NCI-H1092 treated with DMSO at 0.1 percent for 48 hours (cell line): ENCODE data around the gene PGC.
"Not testable (repeated sequence)": the region's sequence is repeated elsewhere in the genome, so short reads cannot be mapped to it uniquely, and the experiment has no call there.

Experiments
- DNase-seq: peaks from one replicate; lab custom pipeline; 2025; lab: John Stamatoyannopoulos, UW

The PGC gene

DNA sequence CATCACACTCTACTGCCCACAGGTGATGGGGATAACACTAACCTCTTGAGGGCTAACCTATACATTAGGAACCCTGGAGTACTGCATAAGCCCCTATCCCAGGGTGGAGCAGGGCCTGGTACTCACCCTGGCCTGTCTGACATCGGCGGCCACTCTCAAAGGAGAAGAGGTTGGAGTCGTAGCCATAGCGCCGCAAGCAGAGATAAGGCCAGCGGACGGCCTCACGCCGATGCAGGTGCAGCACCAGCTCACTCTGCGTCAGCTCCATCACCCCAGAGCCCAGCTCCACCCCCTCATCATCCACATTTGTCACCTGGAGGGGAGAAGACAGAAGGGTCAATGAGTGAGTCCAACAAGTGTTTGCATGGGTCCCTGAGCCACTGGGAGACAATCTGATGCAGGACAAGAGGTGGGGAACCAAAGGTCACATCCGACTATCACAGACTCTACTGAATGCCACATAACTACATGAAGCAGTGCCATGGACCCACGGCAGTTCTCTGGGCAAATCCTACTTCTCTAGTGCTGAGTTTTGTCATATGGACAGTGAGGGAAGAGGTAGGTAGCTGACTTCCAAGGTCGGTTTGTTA, 28.2 kb upstream of the PGC start:
- DNase-seq: no peak

GRCh38 chr6:41774841-41775240, 27.6 kb upstream of the PGC start:
- no peak for DNase-seq

DNA sequence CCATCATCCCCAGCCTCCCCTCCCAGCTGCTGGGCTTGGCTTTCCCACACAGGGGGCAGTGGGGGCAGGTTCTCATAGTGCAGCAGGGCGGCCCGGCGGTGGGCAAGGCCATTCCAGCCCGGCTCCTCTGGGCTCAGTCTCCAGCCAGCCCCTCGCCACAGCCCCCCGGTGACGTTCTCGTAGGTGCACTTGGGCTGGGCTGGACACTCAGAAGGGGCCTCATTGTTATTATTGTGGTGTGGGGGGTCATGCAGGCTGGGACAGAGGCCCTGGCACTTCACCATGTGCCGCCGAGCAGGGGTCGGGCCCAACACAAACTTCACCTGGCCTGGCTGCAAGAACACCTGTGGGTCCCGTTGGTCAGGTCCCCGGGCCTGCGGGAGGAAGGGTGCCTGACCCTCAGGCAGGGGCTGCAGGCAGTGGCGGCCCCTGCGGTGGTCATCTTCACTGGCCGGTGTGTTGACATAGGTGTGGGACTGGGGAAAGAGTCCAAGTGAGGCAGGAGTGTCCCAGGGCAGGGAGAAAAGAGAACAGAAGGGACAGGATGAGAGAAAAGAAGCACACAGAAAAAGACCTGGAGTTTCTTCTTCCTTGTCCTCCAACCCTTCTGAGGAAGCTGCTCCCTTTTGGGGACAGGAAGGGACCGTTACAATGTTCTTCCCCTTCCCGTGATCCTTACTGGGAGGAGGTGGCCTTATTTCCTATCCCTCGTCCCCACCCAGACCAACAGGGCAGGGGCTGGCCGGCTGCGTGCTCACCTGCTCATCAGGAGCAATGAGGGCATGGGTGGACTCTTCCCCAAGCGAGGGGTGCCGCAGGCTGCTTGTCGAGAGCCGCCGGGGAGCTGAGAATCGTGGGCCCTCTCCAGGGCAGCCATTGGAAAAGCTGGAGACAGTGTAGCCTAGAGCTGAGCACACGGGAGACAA, 24.1 kb upstream of the PGC start:
- no peak for DNase-seq

GRCh38 chr6:41770381-41771057, 23.3 kb upstream of the PGC start:
- DNase-seq: no peak

DNA sequence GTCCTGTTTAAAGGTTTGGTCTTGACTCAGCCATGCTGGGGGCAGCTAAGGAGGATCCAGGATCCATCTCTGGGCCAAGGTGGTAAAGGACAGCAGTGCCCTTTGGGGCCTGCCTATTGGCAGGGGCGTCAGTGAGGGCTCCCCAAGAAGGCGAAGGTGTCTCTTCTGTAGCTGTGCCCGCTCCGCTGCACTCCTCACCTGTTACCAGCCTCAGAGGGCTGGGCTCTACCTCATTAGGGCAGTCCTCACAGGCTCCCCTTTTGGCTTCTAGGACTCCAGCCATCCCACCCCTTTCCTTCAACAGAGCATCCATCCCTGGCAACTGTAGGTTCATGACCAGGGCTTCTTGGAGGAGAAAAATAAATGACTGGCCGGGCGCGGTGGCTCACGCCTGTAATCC, 22.2 kb upstream of the PGC start:
- DNase-seq: no peak

DNA sequence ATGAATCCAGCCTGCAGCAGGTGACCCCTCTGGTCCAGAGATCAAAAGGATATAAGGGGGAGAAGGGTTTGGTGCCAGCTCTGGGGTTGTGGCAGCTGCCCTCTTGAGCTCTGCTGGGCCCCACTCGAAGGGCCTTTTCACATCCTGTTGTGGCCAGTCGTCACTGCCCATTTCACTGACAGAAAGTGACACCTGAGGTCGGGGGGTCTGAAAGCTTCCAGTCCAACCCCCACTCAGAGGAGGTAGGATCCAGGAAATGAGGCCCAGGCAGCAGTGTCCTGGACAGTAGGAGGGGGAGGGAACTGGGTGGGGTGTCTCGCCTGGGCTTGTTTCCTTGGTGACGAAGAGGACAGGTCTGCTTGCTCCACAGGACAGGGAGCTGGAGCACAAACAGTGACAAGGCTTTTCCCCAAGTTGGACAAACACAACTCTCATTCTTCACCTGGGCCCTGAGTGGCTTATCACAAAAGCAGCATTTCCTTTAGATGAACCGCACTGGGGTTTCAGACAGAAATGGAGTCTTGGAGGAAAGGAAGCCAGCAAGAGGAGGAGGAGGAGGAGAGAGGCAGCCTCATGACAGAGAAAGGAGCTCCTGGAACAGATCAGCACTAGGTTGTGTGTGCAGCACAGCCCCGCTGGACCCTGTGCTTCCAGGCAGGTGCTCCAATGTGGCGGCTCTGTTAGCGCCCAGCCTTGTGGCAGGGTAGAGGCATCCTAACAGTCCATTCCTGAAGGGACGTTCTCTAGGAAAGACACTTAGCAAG, 21.5 kb upstream of the PGC start:
- DNase-seq: no peak

DNA sequence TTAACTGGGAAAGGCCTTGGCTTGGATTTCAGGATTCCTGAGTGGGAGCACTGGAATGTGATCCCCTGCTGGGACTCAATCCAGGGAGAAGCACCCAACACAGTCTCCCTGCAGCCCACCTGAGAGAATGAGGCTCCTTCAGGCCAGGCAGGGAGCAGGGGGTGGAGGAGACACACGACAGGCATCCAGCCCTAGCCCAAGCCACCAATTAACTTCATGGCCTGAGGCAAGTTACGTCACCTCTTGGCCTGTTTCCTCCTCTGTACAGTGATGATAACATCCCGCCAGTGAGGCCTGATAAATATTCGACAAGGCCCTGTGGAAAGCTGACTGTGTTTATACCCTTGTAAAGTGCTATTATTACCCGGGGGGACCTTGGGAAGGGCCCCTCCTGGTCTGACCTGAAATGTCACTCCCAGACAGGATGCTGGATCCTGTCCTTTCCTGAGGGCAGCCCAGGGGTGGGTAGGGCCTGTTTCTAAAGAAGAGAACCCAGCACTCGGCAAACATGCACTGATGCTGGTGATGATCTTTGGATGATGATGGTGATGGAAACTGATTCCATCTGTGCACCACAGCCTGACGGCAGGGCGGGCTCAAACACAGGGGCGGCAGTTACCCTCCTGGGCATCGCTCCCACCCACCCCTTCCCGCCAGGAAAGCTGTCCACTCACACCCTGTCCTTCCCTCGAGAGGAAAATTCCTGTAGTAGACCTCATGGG, 20.1 kb upstream of the PGC start:
- DNase-seq: no peak

- DNase-seq: not testable (repeated sequence)
Measured at GRCh38 chr6:41766043-41766664, 19.0 kb upstream of the PGC start.

GRCh38 chr6:41763470-41763869, 16.3 kb upstream of the PGC start:
- no peak for DNase-seq

DNA sequence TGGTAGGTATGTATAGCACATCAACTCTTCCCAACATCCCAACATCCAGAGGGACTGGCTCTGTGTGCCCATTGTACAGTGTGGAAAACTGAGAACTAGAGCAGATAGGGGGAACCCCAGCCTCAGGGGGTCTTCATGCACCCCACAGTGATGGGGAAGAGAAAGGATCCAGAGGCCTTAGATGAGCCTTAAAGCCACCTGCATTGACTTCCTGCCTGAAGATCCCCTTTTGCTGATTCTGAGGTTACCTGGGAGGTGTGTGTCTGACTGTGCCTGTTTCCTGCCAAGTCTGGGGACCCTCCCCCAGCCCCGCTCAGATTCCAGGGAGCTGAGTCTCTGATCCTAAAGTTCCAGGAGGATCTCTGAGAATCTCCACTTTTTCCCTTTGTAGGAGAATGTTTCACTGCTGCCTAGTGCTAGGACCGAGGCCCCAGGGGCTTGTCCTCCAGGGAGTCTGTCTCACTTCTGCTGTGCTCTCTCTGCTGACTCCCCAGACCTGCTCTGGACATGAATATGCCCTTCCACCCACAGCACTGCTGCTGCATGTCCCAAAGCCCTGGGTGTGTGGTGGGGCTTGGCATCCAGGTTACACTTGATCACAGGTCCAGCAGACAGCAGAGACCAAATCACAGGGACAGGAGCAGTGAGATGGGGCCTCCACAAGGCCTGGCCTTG, 12.8 kb upstream of the PGC start:
- no peak for DNase-seq

- no peak for DNase-seq
Measured at GRCh38 chr6:41759106-41759904, 12.1 kb upstream of the PGC start.

DNA sequence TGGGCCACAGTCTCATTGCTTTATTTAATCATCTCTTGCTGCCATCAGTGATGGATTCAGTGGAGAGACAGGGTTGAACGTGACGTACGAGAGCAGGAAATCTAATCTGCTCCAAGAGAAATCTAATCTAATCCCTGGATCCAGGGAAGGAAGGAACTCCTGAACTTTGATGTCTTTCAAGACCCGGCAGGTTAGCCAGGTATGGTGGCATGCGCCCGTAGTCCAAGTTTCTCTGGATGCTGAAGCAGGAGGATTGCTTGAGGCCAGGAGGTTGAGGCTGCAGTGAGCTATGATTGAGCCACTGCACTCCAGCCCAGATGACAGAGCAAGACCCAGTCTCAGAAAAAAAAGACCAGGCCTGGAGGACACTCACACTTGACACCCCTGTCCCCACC, 11.4 kb upstream of the PGC start:
- DNase-seq: no peak

- no peak for DNase-seq
Measured at GRCh38 chr6:41757931-41758640, 10.9 kb upstream of the PGC start.

- DNase-seq: no peak
Measured at GRCh38 chr6:41757271-41757670, 10.1 kb upstream of the PGC start.

DNA sequence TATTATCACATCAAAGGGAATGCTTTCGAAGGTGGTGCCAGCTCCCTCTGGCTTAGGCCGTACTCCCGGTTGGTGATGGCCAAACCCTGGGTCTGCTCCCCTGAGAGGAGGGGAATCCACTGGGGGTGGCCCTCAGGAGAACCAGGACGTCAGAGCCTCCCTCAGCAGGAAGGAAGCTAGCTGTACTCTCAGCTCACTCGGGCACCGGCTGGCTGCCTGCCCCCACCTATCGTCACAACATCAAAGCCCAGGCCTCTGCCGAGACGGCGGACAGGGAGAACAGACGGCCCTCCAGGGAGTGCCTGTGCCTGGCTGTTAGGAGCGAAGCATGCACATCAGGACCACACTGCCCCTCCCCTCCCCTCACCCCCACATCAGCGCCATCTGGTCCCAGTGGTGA, 9.2 kb upstream of the PGC start:
- DNase-seq: no peak

GRCh38 chr6:41755895-41756294, 8.7 kb upstream of the PGC start:
- no peak for DNase-seq

DNA sequence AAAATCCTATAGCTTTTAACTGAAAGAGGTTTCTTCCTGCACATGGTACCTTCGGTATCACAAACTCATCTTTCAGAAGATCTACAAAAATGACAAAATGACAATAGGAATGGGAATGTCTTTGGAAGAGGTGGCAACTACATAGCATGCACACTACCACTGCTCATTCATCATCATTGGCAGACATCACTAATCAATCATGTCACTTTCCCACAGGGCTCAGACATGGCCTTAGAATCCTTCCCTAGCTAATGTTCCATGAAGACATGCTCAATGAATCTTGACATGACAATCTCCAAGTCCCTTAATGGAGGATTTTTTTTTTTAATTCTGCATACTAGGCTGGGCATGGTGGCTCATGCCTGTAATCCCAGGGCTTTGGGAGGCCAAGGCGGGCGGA, 3.2 kb upstream of the PGC start:
- no peak for DNase-seq

- no peak for DNase-seq
Measured at GRCh38 chr6:41748542-41748941, 1.3 kb upstream of the PGC start.

DNA sequence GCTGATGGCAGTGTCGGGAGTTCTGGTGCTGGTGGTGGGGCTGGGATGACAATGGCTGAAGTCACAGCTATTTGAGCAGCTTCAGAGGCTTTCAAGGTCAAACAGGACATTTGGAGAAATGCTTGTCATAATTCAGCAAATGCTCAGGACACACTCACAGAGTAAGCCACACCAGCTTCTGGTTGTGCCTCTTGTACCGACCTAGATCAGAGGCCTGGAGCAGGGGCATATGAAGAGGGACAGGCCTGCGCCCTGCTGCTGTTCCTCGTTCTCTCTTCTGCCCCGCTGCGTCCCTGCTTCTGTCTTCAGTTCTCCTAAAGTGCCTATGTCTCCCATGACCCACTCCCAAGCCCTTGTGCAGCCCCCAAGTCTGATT, 893 bp upstream of the PGC start:
- DNase-seq: no peak
